GM12891 (cell line): ENCODE data around the gene TOR1B. TPM values are rescaled to one million over a fixed set of nuclear protein-coding genes. Genes with fewer than 3 reads are reported as not detected.
"Not testable (repeated sequence)": the region's sequence is repeated elsewhere in the genome, so short reads cannot be mapped to it uniquely, and the experiment has no call there.

ENCODE experiments used
- DNase-seq: peaks from one replicate; pipeline ENCODE4 v3.0.0; 2011; ENCODE audit warnings: low spot score; ENCODE audit not compliant: insufficient read length
- FAIRE-seq: peaks from 2 replicates; lab custom pipeline; 2011; peaks lifted over from hg19 to GRCh38; lab: Jason Lieb, UNC
- PAX5 ChIP-seq: IDR thresholded peaks from 2 replicates; pipeline ENCODE4 v1.6.1; 2011; ENCODE audit warnings: low read length, moderate library complexity, mild to moderate bottlenecking; ENCODE audit not compliant: insufficient read depth, severe bottlenecking
- POLR2A ChIP-seq: IDR thresholded peaks from 2 replicates; pipeline ENCODE4 v1.6.1; 2011; ENCODE audit warnings: low read depth, low read length, control low read depth
- POLR2AphosphoS5 ChIP-seq: IDR thresholded peaks from 2 replicates; pipeline ENCODE4 v1.6.1; 2011; ENCODE audit warnings: low read depth, low read length, control low read depth
- POU2F2 ChIP-seq: IDR thresholded peaks from 2 replicates; pipeline ENCODE4 v1.6.1; 2011; ENCODE audit warnings: low read depth, mild to moderate bottlenecking, control low read depth, low read length, moderate library complexity
- SPI1 ChIP-seq: IDR thresholded peaks from 2 replicates; pipeline ENCODE4 v1.6.1; 2011; ENCODE audit warnings: low read depth, low read length, control low read depth
- TAF1 ChIP-seq: IDR thresholded peaks from 2 replicates; pipeline ENCODE4 v1.6.1; 2011; ENCODE audit warnings: low read depth, low read length, control low read depth
- polyA plus RNA-seq: library from polyadenylated mRNA; unstranded; fragments of >200 nt; gene quantifications from one replicate; pipeline ENCODE4 v1.2.1, GENCODE V29; 2012; ENCODE audit warnings: low read depth, missing spikeins, inconsistent platforms; ENCODE audit not compliant: missing spikeins

TOR1B gene
- polyA plus RNA-seq = 8.2 TPM

GRCh38 chr9:129802833-129803675, at the start of gene TOR1B:
Gene TOR1B (plus strand): TSS chr9:129803184. CDS start chr9:129803213, 29 bp downstream.
- DNase-seq (peak; percentile 88), FAIRE-seq (peak; percentile 85)
- TF ChIP-seq POU2F2 (no peak), SPI1 (peak; percentile 77), POLR2A (peak; percentile 70; the same call in 1 of the 2 replicates), TAF1 (peak; percentile 63), POLR2AphosphoS5 (peak; percentile 79), PAX5 (no peak)

DNA sequence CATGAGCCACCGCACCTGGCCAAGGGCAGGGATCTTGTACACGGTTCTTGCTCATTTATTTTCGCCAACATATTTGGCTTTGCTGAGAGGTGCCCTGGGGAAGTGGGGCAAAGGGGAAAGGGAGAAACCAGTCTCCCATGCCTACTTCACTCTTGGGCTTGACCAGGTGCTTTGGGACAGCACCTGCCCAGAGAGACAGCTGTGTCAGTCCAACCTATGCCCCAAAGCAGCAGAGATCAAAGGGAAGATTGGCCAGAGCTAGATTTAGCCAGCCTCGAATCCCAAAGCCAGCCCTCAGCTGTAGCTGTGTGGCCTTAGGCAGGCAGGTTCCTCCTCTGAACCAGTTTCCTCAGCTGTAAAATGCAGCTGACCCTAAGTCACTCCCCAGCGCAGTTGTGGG, 47.8 kb upstream of the TOR1B start:
- no peak for FAIRE-seq
- no peak for DNase-seq
- TF ChIP-seq POU2F2 (no peak), TAF1 (no peak), PAX5 (no peak), POLR2AphosphoS5 (no peak), POLR2A (no peak), SPI1 (no peak)

- FAIRE-seq (no peak), DNase-seq (no peak)
- TF ChIP-seq POU2F2 = no peak
- no peak for TF ChIP-seq TAF1
- TF ChIP-seq PAX5 = no peak
- no peak for TF ChIP-seq SPI1
- TF ChIP-seq POLR2AphosphoS5 = no peak
- no peak for TF ChIP-seq POLR2A
These were observed 46.8 kb upstream of the TOR1B start for GRCh38 chr9:129756191-129756590.

GRCh38 chr9:129757045-129757444, 45.9 kb upstream of the TOR1B start:
- DNase-seq = no peak
- FAIRE-seq = no peak
- no peak for TF ChIP-seq POLR2A
- TF ChIP-seq POU2F2 = no peak
- TF ChIP-seq TAF1 = no peak
- no peak for TF ChIP-seq POLR2AphosphoS5
- peak; percentile 42 for TF ChIP-seq SPI1

DNA sequence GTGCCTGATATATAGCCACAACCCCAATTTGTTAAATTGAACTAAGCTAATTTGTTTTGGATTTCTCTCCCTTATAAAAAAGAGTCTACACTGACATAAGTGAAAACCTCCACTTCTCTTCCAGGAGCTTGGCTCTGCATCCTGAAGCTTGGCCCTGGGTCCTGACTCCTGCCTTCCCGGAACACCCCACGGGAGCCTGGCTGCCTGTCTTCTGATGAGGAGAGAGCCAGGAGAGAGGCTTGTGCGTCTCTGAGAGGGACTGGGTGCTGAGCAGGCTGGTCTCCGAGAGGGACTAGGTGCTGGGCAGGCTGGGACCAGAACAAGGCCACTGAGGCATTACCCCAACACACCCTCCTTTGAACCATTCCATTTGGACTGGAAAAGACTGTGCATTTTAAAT, 43.7 kb upstream of the TOR1B start:
- DNase-seq (no peak), FAIRE-seq (no peak)
- no peak for TF ChIP-seq POLR2A

DNA sequence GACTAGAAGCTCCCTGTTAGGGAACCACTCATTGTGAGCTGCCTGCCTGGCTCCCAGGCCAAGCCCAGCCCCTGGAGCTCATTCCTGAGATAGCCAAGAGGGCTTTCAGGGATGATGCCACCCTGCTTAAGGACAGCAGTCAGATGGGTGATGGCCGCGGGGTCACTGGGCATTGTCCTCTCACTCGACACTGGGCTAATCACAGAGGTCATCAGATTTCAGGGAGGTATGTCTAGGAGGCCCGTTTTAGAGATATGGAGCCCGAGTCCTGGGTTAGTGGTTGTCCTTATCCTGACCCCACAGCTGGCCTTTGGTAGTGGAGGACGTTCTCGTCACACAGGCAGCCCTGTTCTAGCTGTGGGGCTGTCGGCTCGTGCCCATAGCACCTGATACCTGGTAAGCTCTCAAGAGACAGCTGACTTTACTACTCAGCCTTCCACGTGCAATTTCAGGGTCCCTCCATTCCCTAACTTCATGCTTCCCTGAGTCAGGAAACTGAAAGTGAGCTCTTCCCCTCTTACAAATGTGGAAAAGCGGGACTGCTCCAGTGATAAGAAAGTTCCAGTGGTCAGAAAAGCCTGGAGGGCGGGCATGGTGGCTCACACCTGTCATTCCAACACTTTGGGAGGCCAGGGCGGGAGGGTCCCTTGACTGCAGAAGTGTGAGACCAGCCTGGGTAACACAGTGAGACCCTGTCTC, 43.0 kb upstream of the TOR1B start:
- DNase-seq = no peak
- no peak for TF ChIP-seq POLR2A
- no peak for TF ChIP-seq POU2F2
- no peak for TF ChIP-seq SPI1
- TF ChIP-seq POLR2AphosphoS5 = no peak
- no peak for TF ChIP-seq TAF1
- TF ChIP-seq PAX5 = no peak
- FAIRE-seq = no peak

DNA sequence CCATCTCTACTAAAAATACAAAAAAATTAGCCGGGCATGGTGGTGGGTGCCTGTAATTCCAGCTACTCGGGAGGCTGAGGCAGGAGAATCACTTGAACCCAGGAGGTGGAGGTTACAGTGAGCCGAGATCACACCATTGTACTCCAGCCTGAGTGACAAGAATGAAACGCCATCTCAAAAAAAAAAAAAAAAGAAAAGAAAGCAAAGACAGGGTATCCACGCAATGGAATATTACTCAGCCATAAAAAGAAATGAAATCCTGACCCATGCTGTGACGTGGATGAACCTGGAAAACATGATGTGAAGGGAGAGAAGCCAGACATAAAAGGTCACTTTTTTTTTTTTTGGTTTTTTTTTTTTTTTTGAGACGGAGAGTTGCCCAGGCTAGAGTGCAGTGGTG, 42.2 kb upstream of the TOR1B start:
- DNase-seq, FAIRE-seq: not testable (repeated sequence)

GRCh38 chr9:129761293-129761900, 41.6 kb upstream of the TOR1B start:
- FAIRE-seq (no peak), DNase-seq (no peak)
- TF ChIP-seq POU2F2 (no peak), SPI1 (no peak), TAF1 (no peak), POLR2A (no peak), POLR2AphosphoS5 (no peak), PAX5 (no peak)

- FAIRE-seq = no peak
- no peak for TF ChIP-seq PAX5
- no peak for TF ChIP-seq POU2F2
- no peak for TF ChIP-seq POLR2A
- TF ChIP-seq SPI1 = no peak
- no peak for TF ChIP-seq POLR2AphosphoS5
- no peak for TF ChIP-seq TAF1
- DNase-seq = no peak
These were observed 41.0 kb upstream of the TOR1B start for GRCh38 chr9:129761901-129762369.

GRCh38 chr9:129762370-129762984, 40.5 kb upstream of the TOR1B start:
- DNase-seq, FAIRE-seq: not testable (repeated sequence)
